GM12874 (cell line): ENCODE data around the gene HBS1L.

Source experiments
- CTCF ChIP-seq: IDR thresholded peaks from 2 replicates; pipeline ENCODE4 v1.5.1; 2011; ENCODE audit warnings: low read depth, mild to moderate bottlenecking, control low read depth, low read length, moderate library complexity; ENCODE audit not compliant: insufficient read depth

The HBS1L gene

GRCh38 chr6:134959603-134960002 lies 95.0 kb downstream of the HBS1L start:
- no peak for TF ChIP-seq CTCF

GRCh38 chr6:134956676-134957075 lies 97.9 kb downstream of the HBS1L start:
- TF ChIP-seq CTCF, result no peak

- TF ChIP-seq CTCF, result no peak
These were observed 98.6 kb downstream of the HBS1L start for GRCh38 chr6:134956032-134956431.

GRCh38 chr6:134954272-134955000 lies 100.2 kb downstream of the HBS1L start:
- no peak for TF ChIP-seq CTCF

- TF ChIP-seq CTCF, result no peak
These were observed 102.9 kb downstream of the HBS1L start for GRCh38 chr6:134951494-134952263.

GRCh38 chr6:134950482-134950881 lies 104.1 kb downstream of the HBS1L start:
- TF ChIP-seq CTCF, result no peak

- TF ChIP-seq CTCF, result no peak
These were observed 104.7 kb downstream of the HBS1L start, which contains the start of gene ALDH8A1 for GRCh38 chr6:134949927-134950326. Gene ALDH8A1 (minus strand): TSS chr6:134950101. CDS start chr6:134950053, 48 bp downstream.
